ENCODE data around the gene CNTN2. TPM values are rescaled to one million over a fixed set of nuclear protein-coding genes. Genes with fewer than 3 reads are reported as not detected.

Gene CNTN2
- polyA plus RNA-seq, 1 donor (not counting 4 experiments of a cell fraction or from before 2014, with no cell fraction given) = not detected

DNA sequence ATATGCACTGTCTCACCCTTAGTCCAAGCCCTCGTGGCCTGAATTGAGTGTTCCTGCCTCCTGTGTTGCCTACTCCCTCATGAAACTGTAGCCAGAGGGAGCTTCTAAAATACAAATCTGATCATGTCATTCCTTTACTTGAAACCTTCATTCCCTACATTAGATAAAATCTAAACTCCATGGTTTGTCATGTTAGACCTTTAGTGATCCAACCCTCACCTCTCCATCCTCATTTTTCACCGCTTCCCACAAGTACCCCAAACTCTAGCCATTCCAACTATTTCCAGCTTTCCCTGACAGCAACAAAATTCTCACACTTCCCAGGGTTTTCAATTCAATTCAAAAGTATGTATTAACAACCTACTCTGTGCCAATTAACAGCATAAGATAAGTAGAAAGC is 18.3 kb upstream of the CNTN2 start:
- FAIRE-seq = no peak
- Histone ChIP-seq H3K27ac (ENCODE audit: control insufficient read depth, insufficient read depth, low read length) (no peak overlapping the region), H3K9me1 (ENCODE audit: control insufficient read depth, extremely low read depth, insufficient read depth, low read length) (no peaks in the 10 kb centered on the region), H3K4me1 (ENCODE audit: control insufficient read depth, extremely low read depth, insufficient read depth, low read length) (no peaks in the 10 kb centered on the region), H3K79me2 (ENCODE audit: control insufficient read depth, insufficient read depth, low read length) (no peaks in the 10 kb centered on the region), H3K4me3 (ENCODE audit: control insufficient read depth in 2 of 3, extremely low read depth in 1 of 3, insufficient read depth in 2 of 3, low read depth in 1 of 3, low read length in 3 of 3) (no peak overlapping the region), H3K4me2 (ENCODE audit: control insufficient read depth, extremely low read depth, insufficient read depth, low read depth, low read length) (no peak overlapping the region), H4K20me1 (ENCODE audit: control insufficient read depth, extremely low read depth, insufficient read depth, low read length) (no peaks in the 10 kb centered on the region), H3K9me3 (ENCODE audit: control insufficient read depth, low read depth, low read length) (no peaks in the 10 kb centered on the region), H3K27me3 (ENCODE audit: control insufficient read depth, extremely low read depth, insufficient read depth, low read length) (peaks cover 24% of the 10 kb centered on the region), H3K36me3 (ENCODE audit: control insufficient read depth in 2 of 2, extremely low read depth in 1 of 2, insufficient read depth in 2 of 2, low read length in 2 of 2) (no peaks in the 10 kb centered on the region), H3K9ac (ENCODE audit: control insufficient read depth, extremely low read depth, insufficient read depth, low read length) (no peak overlapping the region), H2AFZ (ENCODE audit: control insufficient read depth, low read length) (no peak overlapping the region)
- DNase-seq (ENCODE audit: low read depth, low spot score) = no peak
- TF ChIP-seq, protein P1, sequence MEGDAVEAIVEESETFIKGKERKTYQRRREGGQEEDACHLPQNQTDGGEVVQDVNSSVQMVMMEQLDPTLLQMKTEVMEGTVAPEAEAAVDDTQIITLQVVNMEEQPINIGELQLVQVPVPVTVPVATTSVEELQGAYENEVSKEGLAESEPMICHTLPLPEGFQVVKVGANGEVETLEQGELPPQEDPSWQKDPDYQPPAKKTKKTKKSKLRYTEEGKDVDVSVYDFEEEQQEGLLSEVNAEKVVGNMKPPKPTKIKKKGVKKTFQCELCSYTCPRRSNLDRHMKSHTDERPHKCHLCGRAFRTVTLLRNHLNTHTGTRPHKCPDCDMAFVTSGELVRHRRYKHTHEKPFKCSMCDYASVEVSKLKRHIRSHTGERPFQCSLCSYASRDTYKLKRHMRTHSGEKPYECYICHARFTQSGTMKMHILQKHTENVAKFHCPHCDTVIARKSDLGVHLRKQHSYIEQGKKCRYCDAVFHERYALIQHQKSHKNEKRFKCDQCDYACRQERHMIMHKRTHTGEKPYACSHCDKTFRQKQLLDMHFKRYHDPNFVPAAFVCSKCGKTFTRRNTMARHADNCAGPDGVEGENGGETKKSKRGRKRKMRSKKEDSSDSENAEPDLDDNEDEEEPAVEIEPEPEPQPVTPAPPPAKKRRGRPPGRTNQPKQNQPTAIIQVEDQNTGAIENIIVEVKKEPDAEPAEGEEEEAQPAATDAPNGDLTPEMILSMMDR (optimal IDR thresholded peaks at IDR 0.05 in 1 of 3, IDR thresholded peaks at IDR 0.05 in 1 of 3, conservative IDR thresholded peaks at IDR 0.05 in 1 of 3; ENCODE audit: extremely low read depth in 1 of 3, insufficient read depth in 2 of 3, low read length in 3 of 3) = no peak
- no peak for TF ChIP-seq EZH2 (IDR thresholded peaks at IDR 0.05; ENCODE audit: low read length)
- dilution Hi-C loops (cut with MboI; ENCODE audit: extremely low pct_ligation_motif_present, low sequenced_read_pairs) = no loop called here

DNA sequence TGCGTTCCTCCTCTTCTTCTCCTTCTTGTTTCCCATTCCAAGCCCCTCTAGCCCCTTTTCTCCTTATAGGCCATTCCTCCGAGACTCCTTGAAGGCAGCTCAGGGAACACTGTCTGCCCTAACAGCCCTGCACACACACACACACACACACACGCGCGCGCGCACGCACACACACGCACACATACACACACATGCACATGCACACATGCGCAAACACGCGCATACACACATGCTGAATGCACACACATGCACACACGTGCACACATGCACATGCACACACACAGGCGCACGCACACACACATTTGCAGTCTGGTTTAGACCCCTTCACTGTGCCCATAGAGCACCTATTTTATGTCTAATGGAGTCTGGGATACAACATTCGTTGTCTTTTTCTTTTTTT is 17.8 kb upstream of the CNTN2 start:
- no peak overlapping the region for H3K9ac ChIP-seq (ENCODE audit: control insufficient read depth, extremely low read depth, insufficient read depth, low read length)
- TF ChIP-seq EZH2 (IDR thresholded peaks at IDR 0.05; ENCODE audit: low read length) = no peak
- TF ChIP-seq, protein P1 (optimal IDR thresholded peaks at IDR 0.05 in 1 of 3, IDR thresholded peaks at IDR 0.05 in 1 of 3, conservative IDR thresholded peaks at IDR 0.05 in 1 of 3; ENCODE audit: extremely low read depth in 1 of 3, insufficient read depth in 2 of 3, low read length in 3 of 3) = no peak
- H4K20me1 ChIP-seq (ENCODE audit: control insufficient read depth, extremely low read depth, insufficient read depth, low read length) = no peaks in the 10 kb centered on the region
- H3K4me2 ChIP-seq (ENCODE audit: control insufficient read depth, extremely low read depth, insufficient read depth, low read depth, low read length) = no peak overlapping the region
- H3K27me3 ChIP-seq (ENCODE audit: control insufficient read depth, extremely low read depth, insufficient read depth, low read length) = peaks cover 30% of the 10 kb centered on the region
- no peak overlapping the region for H2AFZ ChIP-seq (ENCODE audit: control insufficient read depth, low read length)
- H3K9me3 ChIP-seq (ENCODE audit: control insufficient read depth, low read depth, low read length) = no peaks in the 10 kb centered on the region
- no peaks in the 10 kb centered on the region for H3K36me3 ChIP-seq (ENCODE audit: control insufficient read depth in 2 of 2, extremely low read depth in 1 of 2, insufficient read depth in 2 of 2, low read length in 2 of 2)
- H3K4me1 ChIP-seq (ENCODE audit: control insufficient read depth, extremely low read depth, insufficient read depth, low read length) = no peaks in the 10 kb centered on the region
- H3K79me2 ChIP-seq (ENCODE audit: control insufficient read depth, insufficient read depth, low read length) = no peaks in the 10 kb centered on the region
- dilution Hi-C loops (cut with MboI; ENCODE audit: extremely low pct_ligation_motif_present, low sequenced_read_pairs) = no loop called here
- H3K27ac ChIP-seq (ENCODE audit: control insufficient read depth, insufficient read depth, low read length) = no peak overlapping the region
- FAIRE-seq (no peak), DNase-seq (ENCODE audit: low read depth, low spot score) (no peak)
- no peak overlapping the region for H3K4me3 ChIP-seq (ENCODE audit: control insufficient read depth in 2 of 3, extremely low read depth in 1 of 3, insufficient read depth in 2 of 3, low read depth in 1 of 3, low read length in 3 of 3)
- H3K9me1 ChIP-seq (ENCODE audit: control insufficient read depth, extremely low read depth, insufficient read depth, low read length) = no peaks in the 10 kb centered on the region
